ENCODE results near the gene ZNF23.
A peak's percentile ranks its signal among the peaks of the same experiment; 100 is the strongest.
"Not testable (repeated sequence)": the region's sequence is repeated elsewhere in the genome, so short reads cannot be mapped to it uniquely, and the experiment has no call there.

The ZNF23 gene

GRCh38 chr16:71461686-71462648 is at the start of gene ZNF23:
ZNF23 (minus strand) TSS chr16:71462247; CDS start chr16:71456796, 5,451 bp downstream.
- peak; percentile 65 to 96 (median 92) for DNase-seq

DNA sequence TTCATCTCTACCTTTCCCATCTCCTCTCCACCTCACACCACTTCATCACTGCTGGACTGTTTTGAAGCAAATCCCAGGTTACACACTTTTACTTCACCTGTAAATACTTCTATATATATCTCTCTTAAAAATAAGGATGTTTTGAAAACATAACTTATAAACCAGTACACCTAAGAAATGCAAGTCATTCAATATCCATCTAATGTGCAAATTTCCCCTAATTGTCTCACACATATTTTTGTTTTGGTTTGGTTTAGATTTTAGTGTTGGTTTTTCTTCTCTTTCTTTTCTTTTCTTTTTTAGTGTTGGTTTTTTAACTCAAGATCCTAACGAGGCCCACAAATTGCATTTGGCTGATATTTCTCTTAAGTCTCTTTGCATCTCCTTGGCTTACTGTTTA is 45.0 kb upstream of the ZNF23 start:
- DNase-seq = no peak
- intact Hi-C loops (cut with DNase I) = no loop called here

More at GRCh38 chr16:71461686-71462648, at the start of gene ZNF23:
- intact Hi-C loops (cut with DNase I) = loop anchor here (1.0 kb wide), 1 partner anchor 22 kb away; no protein-coding TSS in a partner anchor

GRCh38 chr16:71504901-71505300 is 42.9 kb upstream of the ZNF23 start:
- DNase-seq = no peak
- intact Hi-C loops (cut with DNase I) = no loop called here

DNA sequence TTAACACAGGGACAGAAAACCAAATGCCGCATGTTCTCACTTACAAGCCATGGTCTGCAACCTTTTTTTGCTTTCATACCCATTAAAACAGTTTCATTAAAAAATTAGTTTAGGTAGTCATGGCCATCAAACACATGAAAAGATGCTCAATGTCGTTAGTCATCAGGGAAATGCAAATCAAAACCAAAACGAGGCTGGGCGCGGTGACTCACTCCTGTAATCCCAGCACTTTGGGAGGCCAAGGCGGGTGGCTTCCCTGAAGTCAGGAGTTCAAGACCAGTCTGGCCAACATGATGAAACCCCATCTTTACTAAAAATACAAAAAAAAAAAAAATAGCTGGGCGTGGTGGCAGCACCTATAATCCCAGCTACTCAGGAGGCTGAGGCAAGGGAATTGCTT is 42.0 kb upstream of the ZNF23 start:
- intact Hi-C loops (cut with DNase I) = not testable (repeated sequence)

DNA sequence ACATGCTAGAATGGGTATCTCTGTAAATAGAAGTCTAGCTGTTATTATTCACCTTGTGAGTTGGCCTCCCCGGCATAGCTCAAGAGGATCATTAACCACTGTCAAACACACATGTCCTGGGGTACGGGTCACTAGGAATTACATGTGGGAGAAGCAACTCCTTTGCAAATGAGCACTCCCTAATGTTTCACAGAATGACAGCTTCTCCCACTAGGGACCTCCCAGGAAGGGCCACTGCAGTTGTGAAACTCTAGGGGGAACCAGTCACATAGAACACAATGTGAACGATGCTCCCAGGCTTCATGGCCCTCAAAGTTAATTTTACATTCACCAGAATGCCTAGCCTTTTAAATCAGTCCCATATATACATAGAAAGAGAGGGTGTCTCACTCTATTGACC is 39.5 kb upstream of the ZNF23 start:
- no peak for DNase-seq
- intact Hi-C loops (cut with DNase I) = no loop called here

More for the DNA sequence above, 42.0 kb upstream of the ZNF23 start:
- DNase-seq = not testable (repeated sequence)

DNA sequence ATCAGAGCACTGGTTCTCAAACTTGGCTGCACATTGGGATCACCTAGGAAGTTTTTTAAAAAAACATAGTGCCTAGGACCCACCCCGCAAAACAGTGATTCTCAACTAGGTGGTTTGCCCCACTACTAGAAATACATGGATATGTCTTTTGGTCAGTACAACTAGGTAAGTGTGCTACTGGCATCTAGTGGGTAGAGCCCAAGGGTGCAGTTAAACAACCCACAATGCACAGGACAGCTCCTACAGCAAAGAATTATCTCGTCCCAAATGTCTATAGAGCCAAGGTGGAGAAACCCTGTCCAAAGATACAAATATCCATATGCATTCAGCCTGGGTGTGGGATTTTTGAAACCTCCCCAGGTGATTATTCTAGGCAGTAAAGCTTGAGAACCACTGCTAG is 38.9 kb upstream of the ZNF23 start:
- DNase-seq = no peak
- intact Hi-C loops (cut with DNase I) = no loop called here

GRCh38 chr16:71499775-71500364 is 37.8 kb upstream of the ZNF23 start:
- peak in 31 of 42 donors; percentile 10 to 79 (median 47) for DNase-seq

GRCh38 chr16:71498031-71498430 is 36.0 kb upstream of the ZNF23 start:
- DNase-seq = no peak
- intact Hi-C loops (cut with DNase I) = loop anchor here (5.0 kb wide), 1 partner anchor 86 kb away; no protein-coding TSS in a partner anchor

More at GRCh38 chr16:71499775-71500364, 37.8 kb upstream of the ZNF23 start:
- intact Hi-C loops (cut with DNase I) = loop anchor here (5.0 kb wide), 1 partner anchor 88 kb away; no protein-coding TSS in a partner anchor

DNA sequence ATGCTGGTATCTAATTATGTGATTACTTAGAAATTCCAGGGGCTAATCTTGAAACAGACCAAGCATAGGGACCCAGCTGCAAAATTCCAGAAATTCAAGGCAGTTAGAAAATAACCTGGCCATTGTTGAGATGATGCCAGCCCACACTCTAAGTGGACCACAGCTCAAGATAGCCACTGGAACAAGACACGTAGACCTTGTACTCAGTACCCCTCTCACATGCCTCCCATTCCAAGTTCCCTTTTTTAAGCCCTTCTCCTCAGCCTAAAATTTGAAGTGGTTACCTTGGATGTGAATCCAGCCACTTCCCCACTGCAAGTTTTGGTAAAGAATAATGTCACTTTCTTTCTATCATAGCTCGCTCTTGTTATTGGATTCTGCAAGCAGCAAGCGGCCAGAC is 31.2 kb upstream of the ZNF23 start:
- intact Hi-C loops (cut with DNase I) = no loop called here
- DNase-seq = no peak

GRCh38 chr16:71492786-71493185 is 30.7 kb upstream of the ZNF23 start:
- no peak for DNase-seq
- intact Hi-C loops (cut with DNase I) = no loop called here

- intact Hi-C loops (cut with DNase I) = no loop called here
- DNase-seq = no peak
Observed at GRCh38 chr16:71491054-71491453, 29.0 kb upstream of the ZNF23 start.

- intact Hi-C loops (cut with DNase I) = no loop called here
- no peak for DNase-seq
Observed at GRCh38 chr16:71490361-71490760, 28.3 kb upstream of the ZNF23 start.

DNA sequence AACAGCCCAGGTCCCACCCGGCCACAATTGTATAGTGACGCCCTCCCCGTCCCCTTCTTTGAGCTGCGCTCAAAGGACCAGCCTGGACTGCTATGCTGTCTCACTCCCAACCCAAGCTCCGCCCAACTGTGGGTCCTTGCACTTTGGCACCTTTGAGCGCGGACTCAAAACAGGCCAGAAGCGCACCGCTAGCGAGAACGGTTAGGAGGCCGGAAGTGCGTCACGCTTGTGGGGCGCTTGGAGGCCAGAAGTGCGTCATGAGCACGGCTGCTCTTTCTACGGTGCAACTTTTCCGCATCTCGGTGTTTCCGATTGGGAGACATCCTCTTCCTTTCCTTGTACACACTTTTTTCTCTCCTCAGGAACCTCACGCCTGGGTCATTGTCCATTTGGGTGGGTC is 27.1 kb upstream of the ZNF23 start, which contains the start of gene ZNF19:
Gene ZNF19 (minus strand): TSS at position 203 of the 400 bp plus-strand sequence. CDS start 7,210 bp downstream, outside the sequence.
- intact Hi-C loops (cut with DNase I) = loop anchor here (10.0 kb wide), 1 partner anchor 76 kb away; no protein-coding TSS in a partner anchor
- DNase-seq = no peak

DNA sequence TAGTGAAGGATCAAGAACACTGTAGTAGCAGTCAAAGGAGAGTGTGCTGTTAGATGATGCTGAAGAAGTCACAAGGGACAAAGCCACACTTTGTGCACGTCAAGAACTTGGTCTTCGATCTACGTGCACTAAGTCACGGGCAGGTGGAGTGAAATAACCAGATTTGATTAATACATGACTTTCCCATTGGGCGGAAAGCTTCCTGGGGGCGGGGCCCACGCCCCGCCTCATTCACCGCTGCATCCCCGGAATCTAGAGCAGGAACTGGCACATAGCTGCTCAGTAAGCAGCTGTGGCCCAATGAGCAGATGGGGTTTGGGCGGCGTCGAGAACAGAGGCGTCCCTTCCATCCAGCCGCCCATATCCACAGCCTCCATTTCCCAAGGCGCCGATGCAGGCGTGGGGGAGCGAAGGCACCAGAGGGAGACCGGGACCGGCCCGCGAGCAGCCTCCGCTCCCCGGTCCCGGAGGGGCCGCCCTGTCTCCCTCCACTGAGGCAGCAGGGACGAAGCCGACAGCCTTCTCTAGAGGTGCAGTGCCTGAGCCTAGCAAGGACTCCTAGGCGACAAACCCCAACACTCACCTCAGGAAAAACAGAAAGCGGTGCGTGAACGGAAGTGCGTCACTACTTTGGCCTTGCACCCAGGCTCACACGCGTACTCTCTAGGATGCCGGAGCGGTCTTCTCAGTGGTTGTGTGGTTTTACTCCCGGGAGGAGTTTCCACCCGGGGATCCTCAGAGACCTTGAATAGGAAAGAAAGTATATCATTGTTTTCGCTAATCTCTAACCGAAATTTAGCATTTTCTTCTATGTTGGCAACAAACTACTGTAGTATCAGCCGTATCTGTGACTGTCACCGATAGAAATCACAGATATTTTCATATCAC is 22.2 kb upstream of the ZNF23 start:
- intact Hi-C loops (cut with DNase I) = loop anchor here (1.0 to 10.0 kb wide), 2 partner anchors 22 to 81 kb away; partner anchors contain the start of gene ZNF23
- peak; percentile 85 to 97 (median 92) for DNase-seq

DNA sequence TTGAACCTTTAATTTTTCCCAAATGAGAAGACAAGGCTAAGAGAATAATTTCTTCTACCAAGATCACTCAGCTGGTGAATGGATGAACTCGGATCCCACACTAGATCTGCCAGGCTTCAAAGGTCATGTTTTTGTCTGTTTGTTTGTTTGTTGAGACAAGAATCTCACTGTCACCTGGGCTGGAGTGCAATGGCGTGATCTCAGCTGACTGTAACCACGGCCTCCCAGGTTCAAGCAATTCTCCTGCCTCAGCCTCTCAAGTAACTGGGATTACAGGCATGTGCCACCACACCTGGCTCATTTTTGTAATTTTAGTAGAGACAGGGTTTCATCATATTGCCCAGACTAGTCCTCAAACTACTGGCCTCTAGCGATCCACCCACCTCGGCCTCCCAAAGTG is 20.5 kb upstream of the ZNF23 start:
- DNase-seq = no peak
- intact Hi-C loops (cut with DNase I) = loop anchor here (10.0 kb wide), 1 partner anchor 82 kb away; no protein-coding TSS in a partner anchor

DNA sequence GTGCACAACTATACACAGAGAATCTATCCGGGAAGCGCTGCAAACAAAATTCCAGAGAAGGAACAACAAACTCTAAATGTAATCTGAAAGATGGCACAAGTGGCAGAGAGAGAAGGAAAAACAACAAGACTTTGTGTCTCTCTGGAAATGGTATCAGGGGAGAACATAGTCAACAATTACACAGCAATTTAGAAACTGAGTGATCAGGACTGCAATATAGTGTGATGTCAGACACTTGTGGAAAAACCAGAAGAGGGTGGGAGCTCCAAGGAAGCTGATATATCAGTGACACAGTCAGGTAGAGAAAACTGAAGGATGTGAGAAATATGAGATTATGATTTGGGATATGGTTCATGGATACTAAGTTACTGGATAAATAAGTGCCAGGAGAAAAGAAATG is 18.9 kb upstream of the ZNF23 start:
- DNase-seq = no peak
- intact Hi-C loops (cut with DNase I) = loop anchor here (10.0 kb wide), 1 partner anchor 84 kb away; no protein-coding TSS in a partner anchor

- DNase-seq = peak in 22 of 42 donors; percentile 5 to 59 (median 28)
- intact Hi-C loops (cut with DNase I) = no loop called here
Observed at GRCh38 chr16:71479420-71479819, 17.4 kb upstream of the ZNF23 start.

GRCh38 chr16:71476457-71477124 is 14.5 kb upstream of the ZNF23 start:
- DNase-seq = no peak
- intact Hi-C loops (cut with DNase I) = no loop called here

Data from head of caudate nucleus (tissue), 42 donors.